ENCODE results near the gene POLD1. TPM values are rescaled to one million over a fixed set of nuclear protein-coding genes. Genes with fewer than 3 reads are reported as not detected.
"Not testable (repeated sequence)": the region's sequence is repeated elsewhere in the genome, so short reads cannot be mapped to it uniquely, and the experiment has no call there.

The POLD1 gene
- total RNA-seq, 1 donor from 2014 or later, result 171 TPM

DNA sequence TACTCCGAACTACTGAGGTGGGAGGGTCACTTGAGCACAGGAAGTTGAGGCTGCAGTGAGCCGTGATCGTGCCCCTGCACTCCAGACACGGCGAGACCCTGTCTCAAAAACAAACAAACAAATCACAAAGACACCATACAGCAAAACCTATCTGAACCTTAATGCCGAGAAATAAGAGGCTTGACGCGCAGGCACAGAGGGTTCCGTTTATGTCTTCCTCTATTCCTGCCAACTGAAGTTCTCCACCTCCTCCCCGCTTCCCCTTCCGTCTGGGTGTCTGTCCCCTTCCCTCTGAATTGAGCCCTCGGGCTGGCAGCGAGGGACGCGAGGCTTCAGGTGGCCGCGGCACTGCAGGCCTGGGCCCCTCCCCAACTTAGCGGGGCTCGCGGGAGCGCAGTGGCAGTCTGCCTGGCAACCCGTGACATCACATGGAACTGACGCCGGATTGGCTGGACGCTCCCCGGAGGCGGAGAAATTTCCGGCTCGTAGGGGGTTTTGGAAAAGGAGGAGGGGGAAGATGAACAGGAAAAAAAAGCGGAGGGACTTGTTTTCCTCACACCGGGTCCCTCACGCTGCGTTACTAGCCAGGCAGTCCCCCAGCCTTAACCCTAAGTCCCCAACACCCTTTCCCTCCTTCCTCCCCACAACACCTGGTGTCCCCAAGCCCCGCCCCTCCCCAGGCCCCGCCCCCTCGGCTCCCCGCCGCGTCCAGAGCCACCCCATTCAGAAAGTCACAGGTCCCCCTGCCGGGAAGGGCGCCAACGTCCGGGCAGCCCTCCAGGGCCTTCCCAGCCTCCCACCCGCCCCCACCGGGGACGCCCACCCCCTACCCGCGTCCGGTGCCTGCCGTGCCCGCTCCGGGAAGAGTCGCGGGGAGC, 47.4 kb downstream of the POLD1 start:
- H3K4me1 Mint-ChIP-seq (ENCODE audit: low read depth), result peaks cover 12% of the 10 kb centered on the region
- no peaks in the 10 kb centered on the region for H3K9me3 Mint-ChIP-seq
- intact Hi-C loops (cut with micrococcal nuclease), result loop anchor here (1.0 to 2.0 kb wide), 5 partner anchors 29 to 79 kb away; partner anchors contain the start of genes EMC10, GARIN5A, JOSD2 and POLD1

GRCh38 chr19:50432221-50433028, 48.3 kb downstream of the POLD1 start, which contains the start of gene MYBPC2:
Gene MYBPC2, plus strand, starts transcription at chr19:50432892. Its CDS starts 62 bp downstream, at chr19:50432954.
- intact Hi-C loops (cut with micrococcal nuclease), result no loop called here
- Mint-ChIP-seq H3K27me3 (ENCODE audit: insufficient read depth) (peaks cover 13% of the 10 kb centered on the region), H3K27ac (peak within 1 kb of the TSS; percentile 93), H3K36me3 (ENCODE audit: low read depth) (no peaks in the 10 kb centered on the region), H3K9me3 (no peaks in the 10 kb centered on the region), H3K4me1 (ENCODE audit: low read depth) (peaks cover 12% of the 10 kb centered on the region), H3K4me3 (peak within 1 kb of the TSS; percentile 89)
- DNase-seq (ENCODE audit: low spot score), result no peak

More for the DNA sequence above, 47.4 kb downstream of the POLD1 start:
- Mint-ChIP-seq H3K36me3 (ENCODE audit: low read depth) (no peaks in the 10 kb centered on the region), H3K27ac (peak overlapping the region; percentile 93), H3K4me3 (peak overlapping the region; percentile 89), H3K27me3 (ENCODE audit: insufficient read depth) (peaks cover 13% of the 10 kb centered on the region)
- peak; percentile 88 for DNase-seq (ENCODE audit: low spot score)

GRCh38 chr19:50433201-50434180, 49.3 kb downstream of the POLD1 start:
- Mint-ChIP-seq H3K4me3 (peak overlapping the region; percentile 82), H3K4me1 (ENCODE audit: low read depth) (peaks cover 12% of the 10 kb centered on the region), H3K27ac (peak overlapping the region; percentile 72), H3K27me3 (ENCODE audit: insufficient read depth) (peaks cover 15% of the 10 kb centered on the region), H3K36me3 (ENCODE audit: low read depth) (no peaks in the 10 kb centered on the region), H3K9me3 (no peaks in the 10 kb centered on the region)
- intact Hi-C loops (cut with micrococcal nuclease), result no loop called here
- no peak for DNase-seq (ENCODE audit: low spot score)

DNA sequence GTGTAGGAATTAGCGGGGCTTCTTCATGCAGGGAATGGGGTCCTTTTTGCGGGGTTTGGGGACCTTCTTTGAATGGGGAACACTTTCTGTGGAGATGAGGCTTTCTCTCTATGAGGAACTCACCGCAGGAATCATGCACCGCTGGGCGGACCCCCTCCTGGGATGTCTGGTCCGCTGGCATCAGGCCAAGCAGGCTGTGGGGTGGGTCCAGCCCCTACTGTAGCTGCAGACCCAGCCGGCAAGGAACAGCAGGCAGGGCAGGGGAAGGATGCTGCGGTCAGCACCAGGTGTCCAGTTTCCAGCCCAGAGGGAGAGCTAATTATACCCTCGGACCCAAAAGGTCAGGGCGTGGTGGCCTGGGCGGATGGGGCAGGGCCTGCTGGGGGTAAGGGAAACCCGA, 50.4 kb downstream of the POLD1 start:
- peaks cover 12% of the 10 kb centered on the region for H3K4me1 Mint-ChIP-seq (ENCODE audit: low read depth)
- intact Hi-C loops (cut with micrococcal nuclease), result no loop called here
- H3K27ac Mint-ChIP-seq, result no peak overlapping the region
- H3K9me3 Mint-ChIP-seq, result no peaks in the 10 kb centered on the region
- peaks cover 14% of the 10 kb centered on the region for H3K27me3 Mint-ChIP-seq (ENCODE audit: insufficient read depth)
- DNase-seq (ENCODE audit: low spot score), result no peak
- no peaks in the 10 kb centered on the region for H3K36me3 Mint-ChIP-seq (ENCODE audit: low read depth)
- no peak overlapping the region for H3K4me3 Mint-ChIP-seq

- intact Hi-C loops (cut with micrococcal nuclease), result no loop called here
- H3K36me3 Mint-ChIP-seq (ENCODE audit: low read depth), result no peaks in the 10 kb centered on the region
- DNase-seq (ENCODE audit: low spot score), result no peak
- no peak overlapping the region for H3K27ac Mint-ChIP-seq
- peaks cover 10% of the 10 kb centered on the region for H3K27me3 Mint-ChIP-seq (ENCODE audit: insufficient read depth)
- H3K4me1 Mint-ChIP-seq (ENCODE audit: low read depth), result peaks cover 12% of the 10 kb centered on the region
- no peaks in the 10 kb centered on the region for H3K9me3 Mint-ChIP-seq
- no peak overlapping the region for H3K4me3 Mint-ChIP-seq
Measured at GRCh38 chr19:50435221-50435620, 51.1 kb downstream of the POLD1 start.

GRCh38 chr19:50435627-50436026, 51.5 kb downstream of the POLD1 start:
- Mint-ChIP-seq H3K36me3 (ENCODE audit: low read depth) (no peaks in the 10 kb centered on the region), H3K9me3 (no peaks in the 10 kb centered on the region), H3K27me3 (ENCODE audit: insufficient read depth) (peaks cover 8% of the 10 kb centered on the region), H3K27ac (no peak overlapping the region), H3K4me1 (ENCODE audit: low read depth) (peaks cover 11% of the 10 kb centered on the region), H3K4me3 (no peak overlapping the region)
- intact Hi-C loops (cut with micrococcal nuclease), result no loop called here
- no peak for DNase-seq (ENCODE audit: low spot score)

DNA sequence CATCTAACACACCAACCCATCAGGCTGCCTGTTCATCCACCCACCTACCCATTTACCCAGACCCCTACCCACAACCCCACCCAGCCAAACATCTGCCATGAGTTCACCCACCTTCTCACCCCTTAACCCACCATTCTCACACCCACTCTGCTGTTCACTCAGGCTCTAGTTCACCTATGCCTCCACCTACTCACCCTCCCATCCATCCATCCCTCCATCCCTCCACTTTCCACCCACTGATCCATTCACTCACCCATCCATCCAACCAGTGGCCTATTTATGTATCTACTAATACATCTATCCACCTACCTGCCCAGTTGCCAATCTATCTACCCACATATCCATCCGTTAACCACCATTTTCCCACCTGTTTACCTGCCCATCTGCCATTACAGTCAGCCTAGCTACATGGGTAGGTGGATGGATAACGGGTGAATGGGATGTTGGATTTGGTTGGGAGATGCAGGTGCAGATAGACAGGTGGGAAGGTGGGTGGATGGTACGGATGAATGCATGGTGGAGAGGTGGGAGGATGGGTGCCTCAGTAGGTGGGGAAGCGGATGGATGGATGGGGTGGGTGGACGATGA, 53.8 kb downstream of the POLD1 start:
- H3K27me3 Mint-ChIP-seq (ENCODE audit: insufficient read depth), result peaks cover 10% of the 10 kb centered on the region
- H3K36me3 Mint-ChIP-seq (ENCODE audit: low read depth), result no peaks in the 10 kb centered on the region
- intact Hi-C loops (cut with micrococcal nuclease), result no loop called here
- H3K9me3 Mint-ChIP-seq, result no peaks in the 10 kb centered on the region
- no peak overlapping the region for H3K4me3 Mint-ChIP-seq
- H3K4me1 Mint-ChIP-seq (ENCODE audit: low read depth), result no peaks in the 10 kb centered on the region
- no peak for DNase-seq (ENCODE audit: low spot score)
- H3K27ac Mint-ChIP-seq, result no peak overlapping the region

GRCh38 chr19:50439130-50439529, 55.0 kb downstream of the POLD1 start:
- intact Hi-C loops (cut with micrococcal nuclease); H3K4me3 Mint-ChIP-seq; H3K27me3 Mint-ChIP-seq (ENCODE audit: insufficient read depth); H3K4me1 Mint-ChIP-seq (ENCODE audit: low read depth); H3K36me3 Mint-ChIP-seq (ENCODE audit: low read depth); H3K9me3 Mint-ChIP-seq; H3K27ac Mint-ChIP-seq; DNase-seq (ENCODE audit: low spot score): not testable (repeated sequence)

GRCh38 chr19:50444059-50444458, 59.9 kb downstream of the POLD1 start:
- Mint-ChIP-seq H3K4me3 (no peak overlapping the region), H3K4me1 (ENCODE audit: low read depth) (no peaks in the 10 kb centered on the region)
- DNase-seq (ENCODE audit: low spot score), result no peak

GRCh38 chr19:50447053-50447452, 62.9 kb downstream of the POLD1 start:
- Mint-ChIP-seq H3K4me3 (no peak overlapping the region), H3K9me3 (no peaks in the 10 kb centered on the region), H3K36me3 (ENCODE audit: low read depth) (no peaks in the 10 kb centered on the region), H3K27ac (no peak overlapping the region), H3K27me3 (ENCODE audit: insufficient read depth) (peaks cover 3% of the 10 kb centered on the region), H3K4me1 (ENCODE audit: low read depth) (no peaks in the 10 kb centered on the region)
- no peak for DNase-seq (ENCODE audit: low spot score)
- intact Hi-C loops (cut with micrococcal nuclease), result no loop called here

More at GRCh38 chr19:50444059-50444458, 59.9 kb downstream of the POLD1 start:
- no peaks in the 10 kb centered on the region for H3K36me3 Mint-ChIP-seq (ENCODE audit: low read depth)
- no peaks in the 10 kb centered on the region for H3K9me3 Mint-ChIP-seq
- peaks cover 3% of the 10 kb centered on the region for H3K27me3 Mint-ChIP-seq (ENCODE audit: insufficient read depth)
- no peak overlapping the region for H3K27ac Mint-ChIP-seq
- intact Hi-C loops (cut with micrococcal nuclease), result no loop called here

DNA sequence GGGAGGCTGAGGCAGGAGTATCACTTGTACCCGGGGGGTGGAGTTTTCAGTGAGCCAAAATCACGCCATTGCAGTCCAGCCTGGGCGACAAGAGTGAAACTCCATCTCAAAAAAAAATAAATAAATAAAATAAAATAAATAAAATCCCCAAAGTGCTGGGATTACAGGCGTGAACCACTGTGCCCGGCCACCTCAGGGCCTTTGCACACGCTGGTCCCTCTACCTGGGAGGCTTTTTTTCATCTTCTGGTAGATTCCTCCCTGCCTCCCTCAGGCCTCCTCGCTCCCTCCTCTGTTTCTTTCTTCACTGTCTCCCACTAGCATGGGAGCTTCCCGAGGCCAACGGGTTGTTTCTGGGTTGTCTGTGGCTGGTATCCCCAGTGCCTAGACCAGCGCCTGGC, 63.6 kb downstream of the POLD1 start:
- intact Hi-C loops (cut with micrococcal nuclease), result no loop called here
- H3K4me1 Mint-ChIP-seq (ENCODE audit: low read depth), result no peaks in the 10 kb centered on the region
- peaks cover 3% of the 10 kb centered on the region for H3K27me3 Mint-ChIP-seq (ENCODE audit: insufficient read depth)
- H3K9me3 Mint-ChIP-seq, result no peaks in the 10 kb centered on the region
- H3K27ac Mint-ChIP-seq, result no peak overlapping the region
- H3K36me3 Mint-ChIP-seq (ENCODE audit: low read depth), result no peaks in the 10 kb centered on the region
- no peak for DNase-seq (ENCODE audit: low spot score)
- H3K4me3 Mint-ChIP-seq, result no peak overlapping the region

Data from activated T-helper 1 cell treated with anti-CD3 and anti-CD28 coated beads, Interleukin-12 subunit alpha, Interleukin-12 subunit beta, Interleukin-2, Interleukin-4 antibody, amounts not matched to agents 30 ng/mL and 10 ng/mL and 1 ng/mL, durations not matched to agents 14 hours and 24 hours and 36 hours (primary cell).